CD4-positive, alpha-beta T cell treated with Interleukin-6 for 4 hours (primary cell): ENCODE measurements around the gene TEX35.
A peak's percentile ranks its signal among the peaks of the same experiment; 100 is the strongest.
"Not testable (repeated sequence)": the region's sequence is repeated elsewhere in the genome, so short reads cannot be mapped to it uniquely, and the experiment has no call there.

Experiments
- DNase-seq: peaks from one replicate; pipeline ENCODE4 v3.0.0-alpha.2; 2020; ENCODE audit warnings: mixed read lengths

The TEX35 gene

DNA sequence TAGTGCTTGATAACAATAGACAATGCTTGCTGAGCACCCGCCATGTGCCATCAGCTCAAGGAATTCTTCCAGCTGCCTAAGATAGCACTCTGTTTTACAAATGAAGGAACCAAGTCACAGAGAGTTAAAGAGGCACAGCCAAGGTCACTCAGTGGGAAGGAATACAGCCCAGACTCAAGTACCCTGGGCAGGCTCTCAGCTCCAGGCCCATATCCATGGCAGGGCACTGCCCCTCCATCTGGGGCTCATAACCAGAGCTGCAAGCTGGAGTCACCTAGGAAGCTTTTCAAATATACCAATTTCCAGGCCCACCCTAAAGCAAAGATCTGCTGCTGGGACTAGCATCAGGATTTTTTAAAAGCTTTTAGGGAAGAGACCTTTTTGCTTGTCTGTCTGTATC lies 17.8 kb upstream of the TEX35 start:
- no peak for DNase-seq

GRCh38 chr1:178495741-178496409 lies 17.0 kb upstream of the TEX35 start:
- no peak for DNase-seq

GRCh38 chr1:178496410-178497135 lies 16.3 kb upstream of the TEX35 start, which contains the start of gene CLEC20A:
TSS of gene CLEC20A (minus strand) at chr1:178496964. CDS start at chr1:178496939, 25 bp downstream.
- no peak for DNase-seq

DNA sequence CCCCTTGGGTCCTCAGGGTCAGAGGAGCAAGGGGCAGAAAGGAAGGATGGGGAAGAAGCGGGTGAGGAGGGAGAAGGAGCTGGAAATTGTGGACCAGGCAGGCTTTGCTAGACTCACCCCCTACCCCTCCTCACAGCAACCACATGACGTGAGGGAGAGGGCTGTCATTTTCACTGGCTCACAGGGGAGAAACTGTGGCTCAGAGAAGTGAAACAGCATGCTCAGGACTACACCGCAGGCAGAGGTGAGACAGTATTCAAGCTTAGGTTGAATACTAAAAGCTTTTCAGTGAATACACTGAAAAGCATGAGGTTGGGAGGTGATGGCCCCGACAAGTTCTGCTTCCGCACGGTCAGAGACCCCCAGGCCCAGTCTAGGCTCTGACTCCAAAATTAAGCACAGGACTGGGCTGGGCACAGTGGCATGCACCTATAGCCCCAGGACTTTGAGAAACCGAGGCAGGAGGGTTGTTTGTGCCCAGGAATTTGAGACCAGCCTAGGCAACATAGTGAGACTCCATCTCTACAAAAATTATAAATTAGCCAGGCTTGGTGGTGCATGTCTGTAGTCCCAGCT lies 14.9 kb upstream of the TEX35 start:
- DNase-seq: no peak

- DNase-seq: no peak
Measured at GRCh38 chr1:178498896-178499675, 13.8 kb upstream of the TEX35 start.

DNA sequence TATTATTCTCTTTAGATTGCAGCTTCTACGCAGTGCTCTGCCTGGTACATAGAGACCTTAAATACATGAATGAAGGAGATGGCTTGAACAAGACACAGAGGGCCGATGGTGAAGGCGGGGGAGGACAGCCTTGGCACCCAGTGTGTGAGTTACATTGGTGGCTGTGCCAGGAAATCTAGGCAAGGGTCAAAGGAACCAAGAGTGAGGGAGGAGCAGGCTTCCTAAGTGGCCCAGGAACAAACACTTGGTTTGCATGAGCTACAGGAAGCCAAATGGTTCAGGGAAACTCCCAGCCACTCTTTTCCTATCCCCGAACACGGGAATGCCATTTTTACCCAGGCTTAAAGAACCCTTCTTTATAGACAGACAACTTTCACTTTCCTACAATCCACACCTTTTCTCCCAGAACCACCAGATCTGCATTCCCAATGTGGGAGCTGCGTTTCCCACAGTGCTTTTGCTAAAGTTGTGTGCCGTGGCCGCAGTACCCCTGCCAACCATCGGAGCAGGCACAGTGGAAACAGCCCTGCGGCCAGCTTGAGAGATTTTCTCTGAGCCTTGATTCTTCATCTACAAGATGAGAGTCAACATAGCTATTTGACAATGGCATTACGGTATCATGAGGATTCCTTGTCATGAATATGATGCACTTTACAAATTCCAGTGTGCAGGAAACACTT lies 12.7 kb upstream of the TEX35 start:
- DNase-seq: no peak

GRCh38 chr1:178500936-178501554 lies 11.9 kb upstream of the TEX35 start:
- DNase-seq: no peak

- DNase-seq: peak; percentile 44
Measured at GRCh38 chr1:178501705-178502329, 11.1 kb upstream of the TEX35 start.

- no peak for DNase-seq
Measured at GRCh38 chr1:178502330-178502714, 10.6 kb upstream of the TEX35 start.

DNA sequence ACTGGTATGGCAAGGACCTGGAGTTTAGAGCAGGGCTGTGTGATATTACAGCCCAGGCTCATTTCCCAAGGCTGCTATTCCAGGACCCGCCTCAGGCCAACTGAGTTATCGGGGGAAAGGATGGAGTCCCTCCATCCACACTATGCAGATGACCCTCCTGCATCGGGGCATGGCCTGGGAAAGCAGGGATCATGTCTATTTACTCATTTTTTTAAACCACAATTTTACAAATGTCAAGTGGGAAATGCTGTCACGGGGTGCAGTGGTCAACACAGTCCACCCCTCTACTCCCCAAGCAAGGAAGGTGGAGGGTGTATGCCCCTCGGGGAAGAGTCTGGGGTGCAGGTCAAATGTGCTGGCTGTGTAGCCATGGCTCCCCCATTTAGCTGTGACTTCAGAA lies 10.1 kb upstream of the TEX35 start:
- no peak for DNase-seq

- not testable (repeated sequence) for DNase-seq
Measured at GRCh38 chr1:178503316-178503715, 9.6 kb upstream of the TEX35 start.

DNA sequence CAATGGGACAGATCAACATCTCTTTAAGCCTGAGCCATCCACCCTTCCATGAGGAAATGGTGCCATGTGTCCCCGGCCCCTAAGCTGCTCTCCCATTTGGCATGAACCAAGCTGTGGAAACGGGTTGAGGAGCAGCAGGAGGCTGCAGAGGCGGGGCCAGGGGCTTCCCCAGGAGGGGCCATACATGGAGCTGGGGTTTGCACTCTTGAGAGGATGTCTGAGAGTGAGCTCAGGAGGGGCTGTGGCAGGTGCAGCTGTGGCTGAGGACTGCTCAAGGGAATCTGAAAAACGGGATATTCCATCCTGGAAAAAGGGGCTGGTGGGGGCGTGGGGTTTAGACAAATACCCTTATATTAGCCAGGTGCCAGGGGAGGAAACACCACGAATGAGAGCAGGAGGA lies 9.1 kb upstream of the TEX35 start:
- no peak for DNase-seq

DNA sequence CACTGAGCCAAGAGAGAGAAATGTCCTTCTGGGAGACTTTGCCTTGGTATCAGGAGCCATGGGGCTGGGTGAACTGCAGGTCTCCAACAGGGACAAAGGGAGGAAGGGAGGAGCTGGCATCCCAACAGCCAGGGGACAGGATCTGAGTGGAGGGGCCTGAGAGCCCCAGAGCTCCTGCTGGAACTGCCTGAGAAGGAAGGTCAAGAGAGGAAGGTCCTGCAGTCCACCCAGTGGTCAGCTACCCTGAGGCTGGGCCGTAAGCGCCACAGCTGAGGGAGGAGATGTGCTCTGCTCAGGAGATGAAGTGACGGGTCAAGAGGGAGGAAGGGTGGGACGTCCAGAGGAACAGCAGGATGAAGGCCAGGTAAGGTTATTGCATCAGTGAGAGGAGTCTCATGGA lies 8.6 kb upstream of the TEX35 start:
- no peak for DNase-seq

DNA sequence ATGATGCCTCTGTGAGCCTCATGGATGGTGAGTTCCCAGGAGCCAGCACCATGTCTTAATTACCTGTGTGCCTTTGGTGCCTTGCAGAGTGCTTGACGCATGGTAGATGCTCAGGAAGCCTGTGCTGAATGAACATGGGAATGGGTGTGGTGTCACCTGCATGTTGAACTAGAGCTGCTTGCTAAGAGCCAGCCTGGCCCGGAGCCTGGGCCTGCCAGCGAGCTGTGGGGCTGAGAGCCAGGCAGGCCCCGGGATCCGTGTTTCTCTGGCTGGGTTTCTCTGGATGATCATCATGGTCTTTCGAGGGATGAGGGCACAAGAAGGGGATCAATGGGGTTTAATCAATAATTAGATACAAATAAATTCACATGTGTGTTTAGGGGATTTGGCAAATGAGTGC lies 6.7 kb upstream of the TEX35 start:
- DNase-seq: no peak

- no peak for DNase-seq
Measured at GRCh38 chr1:178506669-178507068, 6.2 kb upstream of the TEX35 start.

- no peak for DNase-seq
Measured at GRCh38 chr1:178509414-178510007, 3.4 kb upstream of the TEX35 start.

GRCh38 chr1:178510155-178510554 lies 2.8 kb upstream of the TEX35 start:
- no peak for DNase-seq

- DNase-seq: no peak
Measured at GRCh38 chr1:178513278-178513983, 522 bp downstream of the TEX35 start.

DNA sequence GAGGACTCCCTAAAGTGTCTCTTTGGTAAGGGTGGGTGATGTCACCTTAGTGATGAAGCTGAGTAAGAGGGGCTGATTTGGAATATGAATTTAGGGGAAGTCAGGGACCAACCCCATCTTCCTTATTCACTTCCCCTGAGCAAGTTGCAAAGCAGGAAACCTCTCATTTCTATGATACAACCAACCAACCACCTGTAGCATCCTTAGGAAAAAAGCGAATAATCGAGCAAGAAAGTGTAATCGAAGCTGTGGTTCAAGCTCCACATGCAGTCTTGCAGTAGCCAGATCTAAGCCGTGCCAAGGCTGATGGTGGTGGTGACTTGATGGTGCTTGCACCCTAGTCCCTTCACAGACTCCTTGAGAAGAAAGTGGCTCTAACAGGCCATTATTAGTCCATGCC lies 3.2 kb downstream of the TEX35 start:
- DNase-seq: no peak

DNA sequence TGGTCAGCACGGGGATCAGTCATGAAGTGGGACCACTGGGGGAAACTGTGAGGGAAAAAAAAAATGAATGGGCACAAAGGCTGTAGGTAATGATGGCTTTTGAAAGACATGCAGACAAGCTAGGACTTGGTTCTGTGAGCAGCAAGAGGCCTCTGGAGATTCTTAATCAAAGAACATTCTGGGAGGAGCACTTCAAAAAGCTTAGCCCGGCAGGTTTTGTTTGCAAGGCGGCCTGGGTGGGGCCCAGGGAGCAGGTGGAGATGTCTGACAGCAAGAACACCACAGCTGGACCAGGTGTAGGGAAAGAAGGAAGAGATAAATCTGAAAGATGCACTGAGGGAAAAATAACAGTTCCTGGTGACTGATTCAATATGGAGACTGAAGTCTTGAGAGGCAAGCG lies 6.0 kb downstream of the TEX35 start:
- DNase-seq: no peak

DNA sequence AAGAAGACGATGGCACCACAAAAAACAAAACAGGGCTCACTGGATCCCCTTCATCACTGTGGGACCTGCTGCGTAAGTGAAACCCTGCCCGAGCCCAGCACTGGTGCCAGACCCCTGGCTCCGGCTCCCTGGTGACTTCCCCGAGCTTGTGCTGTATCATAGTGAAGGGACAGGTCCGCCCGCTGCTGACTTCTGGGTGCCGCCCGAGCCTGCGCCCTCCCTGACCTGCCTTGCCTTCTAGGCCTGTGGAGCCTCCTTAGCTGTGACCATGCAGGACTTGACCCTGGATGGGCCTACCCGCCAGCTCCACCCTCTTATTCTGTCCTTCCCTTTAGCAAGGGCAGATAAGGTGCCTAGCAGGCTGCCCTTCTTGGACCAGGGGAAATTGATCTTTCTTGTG lies 7.9 kb downstream of the TEX35 start:
- no peak for DNase-seq
